Skeletal muscle tissue (tissue), 4 donors: ENCODE results near the gene CEP70. TPM values are rescaled to one million over a fixed set of nuclear protein-coding genes. Genes with fewer than 3 reads are reported as not detected.
"Not testable (repeated sequence)": the region's sequence is repeated elsewhere in the genome, so short reads cannot be mapped to it uniquely, and the experiment has no call there.

Experiments used
- H3K27ac ChIP-seq: one replicate; pipeline ENCODE4 v1.7.0; 2013; ENCODE audit warnings: mild to moderate bottlenecking, low read depth, low read length, inconsistent platforms
- H3K27me3 ChIP-seq, 3 donors: one replicate each; pipeline ENCODE4 v1.7.0; 2013; ENCODE audit warnings: low read length in 3 of 3; ENCODE audit not compliant: control insufficient read depth in 3 of 3, insufficient read depth in 3 of 3
- H3K36me3 ChIP-seq, 3 donors: one replicate each; pipeline ENCODE4 v1.7.0; 2013; ENCODE audit warnings: low read length in 3 of 3; ENCODE audit not compliant: control insufficient read depth in 3 of 3, insufficient read depth in 3 of 3
- H3K4me1 ChIP-seq, 3 donors: one replicate each; pipeline ENCODE4 v1.7.0; 2013; ENCODE audit warnings: low read length in 3 of 3, mild to moderate bottlenecking in 3 of 3; ENCODE audit not compliant: control insufficient read depth in 3 of 3, insufficient read depth in 3 of 3
- H3K4me3 ChIP-seq, 3 donors: one replicate each; pipeline ENCODE4 v1.7.0; 2013; ENCODE audit warnings: low read length in 3 of 3
- H3K9ac ChIP-seq, 3 donors: one replicate each; pipeline ENCODE4 v1.7.0; 2013; ENCODE audit warnings: low read length in 3 of 3, mild to moderate bottlenecking in 3 of 3, moderate library complexity in 2 of 3, low read depth in 1 of 3
- H3K9me3 ChIP-seq, 3 donors: one replicate each; pipeline ENCODE4 v1.7.0; 2013; ENCODE audit warnings: low read length in 3 of 3; ENCODE audit not compliant: control insufficient read depth in 3 of 3
- total RNA-seq: library from RNA; depleted of rRNA; stranded (reverse); fragments of >200 nt; gene quantifications from one replicate; pipeline ENCODE4 v1.2.3, GENCODE V29; 2014
- donor health status: Osteomylitis.

CEP70 gene
- total RNA-seq, 1 donor from 2014 or later, result 64.7 TPM

GRCh38 chr3:138539352-138539751 lies 54.7 kb downstream of the CEP70 start:
- Histone ChIP-seq H3K27me3 (no peaks in the 10 kb centered on the region), H3K9ac (no peak overlapping the region), H3K36me3 (peaks cover 13 to 17% (median 15%) of the 10 kb centered on the region in 3 donors), H3K9me3 (peaks cover 0 to 4% (median 2%) of the 10 kb centered on the region in 3 donors), H3K4me3 (no peak overlapping the region), H3K4me1 (no peaks in the 10 kb centered on the region), H3K27ac (no peak overlapping the region)

GRCh38 chr3:138521445-138521844 lies 72.6 kb downstream of the CEP70 start:
- H3K4me3 ChIP-seq, H3K9ac ChIP-seq, H3K27ac ChIP-seq, H3K36me3 ChIP-seq, H3K27me3 ChIP-seq, H3K4me1 ChIP-seq, H3K9me3 ChIP-seq: not testable (repeated sequence)

GRCh38 chr3:138513090-138513843 lies 80.8 kb downstream of the CEP70 start:
- H3K4me3 ChIP-seq, result no peak overlapping the region
- no peak overlapping the region for H3K27ac ChIP-seq
- H3K36me3 ChIP-seq, result peaks cover 0 to 3% (median under 1%) of the 10 kb centered on the region in 3 donors
- no peaks in the 10 kb centered on the region for H3K9me3 ChIP-seq
- H3K4me1 ChIP-seq, result peaks cover 0 to 4% (median 3%) of the 10 kb centered on the region in 3 donors
- H3K27me3 ChIP-seq, result no peaks in the 10 kb centered on the region
- no peak overlapping the region for H3K9ac ChIP-seq

- H3K4me3 ChIP-seq, result no peak overlapping the region
- no peak overlapping the region for H3K27ac ChIP-seq
- H3K36me3 ChIP-seq, result peaks cover 0 to 3% (median 2%) of the 10 kb centered on the region in 3 donors
- H3K9ac ChIP-seq, result no peak overlapping the region
- no peaks in the 10 kb centered on the region for H3K9me3 ChIP-seq
- H3K4me1 ChIP-seq, result peaks cover 0 to 4% (median 3%) of the 10 kb centered on the region in 3 donors
- H3K27me3 ChIP-seq, result no peaks in the 10 kb centered on the region
Measured at GRCh38 chr3:138511945-138512344, 82.1 kb downstream of the CEP70 start.

- H3K4me3 ChIP-seq, result no peak overlapping the region
- H3K27me3 ChIP-seq, result no peaks in the 10 kb centered on the region
- H3K4me1 ChIP-seq, result peaks cover 0 to 4% (median 3%) of the 10 kb centered on the region in 3 donors
- H3K9me3 ChIP-seq, result no peaks in the 10 kb centered on the region
- H3K9ac ChIP-seq, result no peak overlapping the region
- peaks cover 0 to 2% (median 0%) of the 10 kb centered on the region in 3 donors for H3K36me3 ChIP-seq
- H3K27ac ChIP-seq, result no peak overlapping the region
Measured at GRCh38 chr3:138509586-138509985, 84.5 kb downstream of the CEP70 start.

GRCh38 chr3:138507524-138507923 lies 86.5 kb downstream of the CEP70 start:
- no peaks in the 10 kb centered on the region for H3K9me3 ChIP-seq
- peaks cover 0 to 2% (median 0%) of the 10 kb centered on the region in 3 donors for H3K36me3 ChIP-seq
- no peak overlapping the region for H3K9ac ChIP-seq
- no peaks in the 10 kb centered on the region for H3K27me3 ChIP-seq
- no peak overlapping the region for H3K27ac ChIP-seq
- peaks cover 0 to 1% (median 0%) of the 10 kb centered on the region in 3 donors for H3K4me1 ChIP-seq
- H3K4me3 ChIP-seq, result no peak overlapping the region

GRCh38 chr3:138498991-138499390 lies 95.1 kb downstream of the CEP70 start:
- Histone ChIP-seq H3K4me1 (peaks cover 2 to 8% (median 7%) of the 10 kb centered on the region in 3 donors), H3K27me3 (no peaks in the 10 kb centered on the region), H3K9ac (no peak overlapping the region), H3K9me3 (no peaks in the 10 kb centered on the region), H3K27ac (no peak overlapping the region), H3K36me3 (peaks cover 0 to 3% (median 3%) of the 10 kb centered on the region in 3 donors), H3K4me3 (no peak overlapping the region)

GRCh38 chr3:138497851-138498250 lies 96.2 kb downstream of the CEP70 start:
- peaks cover 13 to 19% (median 18%) of the 10 kb centered on the region in 3 donors for H3K4me1 ChIP-seq
- H3K4me3 ChIP-seq, result no peak overlapping the region
- peaks cover 0 to 3% (median 3%) of the 10 kb centered on the region in 3 donors for H3K36me3 ChIP-seq
- no peak overlapping the region for H3K9ac ChIP-seq
- H3K9me3 ChIP-seq, result no peaks in the 10 kb centered on the region
- H3K27me3 ChIP-seq, result no peaks in the 10 kb centered on the region
- no peak overlapping the region for H3K27ac ChIP-seq

- H3K9ac ChIP-seq, result no peak overlapping the region
- H3K27ac ChIP-seq, result no peak overlapping the region
- peaks cover 21 to 26% (median 26%) of the 10 kb centered on the region in 3 donors for H3K4me1 ChIP-seq
- H3K36me3 ChIP-seq, result peaks cover 0 to 3% (median 3%) of the 10 kb centered on the region in 3 donors
- H3K4me3 ChIP-seq, result no peak overlapping the region
- H3K27me3 ChIP-seq, result no peaks in the 10 kb centered on the region
- no peaks in the 10 kb centered on the region for H3K9me3 ChIP-seq
Measured at GRCh38 chr3:138497021-138497420, 97.0 kb downstream of the CEP70 start.

GRCh38 chr3:138496436-138496835 lies 97.6 kb downstream of the CEP70 start:
- no peak overlapping the region for H3K27ac ChIP-seq
- H3K4me3 ChIP-seq, result no peak overlapping the region
- H3K9ac ChIP-seq, result no peak overlapping the region
- H3K27me3 ChIP-seq, result no peaks in the 10 kb centered on the region
- H3K9me3 ChIP-seq, result no peaks in the 10 kb centered on the region
- H3K36me3 ChIP-seq, result peaks cover 0 to 3% (median 3%) of the 10 kb centered on the region in 3 donors
- H3K4me1 ChIP-seq, result peaks cover 24 to 29% (median 28%) of the 10 kb centered on the region in 3 donors
